Peyer's patch (tissue), 4 donors: Measurements from ENCODE around the gene FAM20B. TPM values are rescaled to one million over a fixed set of nuclear protein-coding genes. Genes with fewer than 3 reads are reported as not detected.
A peak's percentile ranks its signal among the peaks of the same experiment; 100 is the strongest.

Experiments used
- DNase-seq, 3 donors: peaks; one replicate each; pipeline ENCODE4 v3.0.0-alpha.2; 2017 to 2019
- H3K27ac ChIP-seq, 4 donors: fragments of 200-600 bp; sonication (generic); one replicate each; pipeline ENCODE4 v1.5.1; 2016 to 2019
- H3K27me3 ChIP-seq, 2 donors: fragments of 200-600 bp; sonication (generic); one replicate each; pipeline ENCODE4 v1.5.1; 2019
- H3K36me3 ChIP-seq, 3 donors: fragments of 200-600 bp; sonication (generic); one replicate each; pipeline ENCODE4 v1.5.1; 2016 to 2019
- H3K4me1 ChIP-seq, 4 donors: fragments of 200-600 bp; sonication (generic); one replicate each; pipeline ENCODE4 v1.5.1; 2016 to 2019
- H3K4me3 ChIP-seq, 4 donors: fragments of 200-600 bp; sonication (generic); 1 replicate in 3 of 4; 2 replicates in 1 of 4; pipeline ENCODE4 v1.5.1; 2016 to 2019; ENCODE audit warnings: mild to moderate bottlenecking in 1 of 4
- H3K9me3 ChIP-seq, 4 donors: fragments of 200-600 bp; sonication (generic); one replicate each; pipeline ENCODE4 v1.5.1; 2016 to 2019; ENCODE audit warnings: mild to moderate bottlenecking in 1 of 4
- CTCF ChIP-seq, 6 experiments: fragments of 450-650 bp in 4 of 6; fragments of 200-600 bp in 2 of 6; sonication (generic) in 1 of 6; IDR thresholded peaks; one replicate each; pipeline ENCODE4 v1.5.1; 2017 to 2019; ENCODE audit warnings: antibody characterized with exemption in 6 of 6, mild to moderate bottlenecking in 3 of 6, moderate library complexity in 1 of 6
- POLR2A ChIP-seq, 2 donors: fragments of 450-650 bp; IDR thresholded peaks; one replicate each; pipeline ENCODE4 v1.5.1; 2017; ENCODE audit warnings: antibody characterized with exemption in 2 of 2, mild to moderate bottlenecking in 2 of 2, moderate library complexity in 2 of 2
- total RNA-seq, 4 donors: library from RNA; depleted of rRNA; stranded (reverse); fragments of >200 nt; gene quantifications; one replicate each; pipeline ENCODE4 v1.1.0, GENCODE V29; 2016

FAM20B gene
- total RNA-seq, 4 donors from 2014 or later, result 13.8 to 18.8 (median 17.2) TPM

- TF ChIP-seq CTCF (IDR thresholded peaks at IDR 0.05) (no peak), POLR2A (IDR thresholded peaks at IDR 0.05) (no peak)
- H3K36me3 ChIP-seq, result peaks cover 0 to 53% (median 0%) of the 10 kb centered on the region in 3 donors
- H3K4me1 ChIP-seq, result peaks cover 0 to 23% (median 18%) of the 10 kb centered on the region in 4 donors
- DNase-seq, result peak in 2 of 3 donors; percentile 42 to 60
- H3K4me3 ChIP-seq, result no peak overlapping the region
- peak overlapping the region in 1 of 4 donors; percentile 57 for H3K27ac ChIP-seq
- no peaks in the 10 kb centered on the region for H3K9me3 ChIP-seq
- no peaks in the 10 kb centered on the region for H3K27me3 ChIP-seq
Observed at GRCh38 chr1:179087665-179088064, 62.0 kb downstream of the FAM20B start.

GRCh38 chr1:179089827-179090482 lies 64.3 kb downstream of the FAM20B start:
- no peaks in the 10 kb centered on the region for H3K9me3 ChIP-seq
- no peaks in the 10 kb centered on the region for H3K27me3 ChIP-seq
- peaks cover 0 to 75% (median 0%) of the 10 kb centered on the region in 3 donors for H3K36me3 ChIP-seq
- peaks cover 0 to 18% (median 5%) of the 10 kb centered on the region in 4 donors for H3K4me1 ChIP-seq
- no peak overlapping the region for H3K4me3 ChIP-seq
- no peak for DNase-seq
- TF ChIP-seq POLR2A (IDR thresholded peaks at IDR 0.05) (no peak), CTCF (IDR thresholded peaks at IDR 0.05) (no peak)
- peak overlapping the region in 1 of 4 donors; percentile 57 for H3K27ac ChIP-seq

- Histone ChIP-seq H3K27me3 (no peaks in the 10 kb centered on the region), H3K4me3 (no peak overlapping the region), H3K27ac (no peak overlapping the region), H3K4me1 (peaks cover 0 to 18% (median 5%) of the 10 kb centered on the region in 4 donors), H3K9me3 (no peaks in the 10 kb centered on the region), H3K36me3 (peaks cover 0 to 79% (median 0%) of the 10 kb centered on the region in 3 donors)
- TF ChIP-seq CTCF (IDR thresholded peaks at IDR 0.05), result no peak
- TF ChIP-seq POLR2A (IDR thresholded peaks at IDR 0.05), result no peak
- no peak for DNase-seq
Observed at GRCh38 chr1:179090522-179090921, 64.8 kb downstream of the FAM20B start.

GRCh38 chr1:179090923-179091322 lies 65.2 kb downstream of the FAM20B start:
- H3K9me3 ChIP-seq, result no peaks in the 10 kb centered on the region
- no peak overlapping the region for H3K4me3 ChIP-seq
- H3K36me3 ChIP-seq, result peaks cover 0 to 79% (median 0%) of the 10 kb centered on the region in 3 donors
- peaks cover 0 to 18% (median 5%) of the 10 kb centered on the region in 4 donors for H3K4me1 ChIP-seq
- no peak for DNase-seq
- H3K27me3 ChIP-seq, result no peaks in the 10 kb centered on the region
- no peak for TF ChIP-seq CTCF (IDR thresholded peaks at IDR 0.05)
- TF ChIP-seq POLR2A (IDR thresholded peaks at IDR 0.05), result no peak
- no peak overlapping the region for H3K27ac ChIP-seq

- Histone ChIP-seq H3K9me3 (no peaks in the 10 kb centered on the region), H3K27me3 (no peaks in the 10 kb centered on the region), H3K27ac (no peak overlapping the region), H3K4me1 (peaks cover 0 to 15% (median 5%) of the 10 kb centered on the region in 4 donors), H3K36me3 (peaks cover 0 to 84% (median 0%) of the 10 kb centered on the region in 3 donors), H3K4me3 (no peak overlapping the region)
- no peak for TF ChIP-seq CTCF (IDR thresholded peaks at IDR 0.05)
- no peak for DNase-seq
Observed at GRCh38 chr1:179091691-179092165, 66.0 kb downstream of the FAM20B start.
